K562 (cell line): ENCODE results near the gene METTL2B. TPM values are rescaled to one million over a fixed set of nuclear protein-coding genes. Genes with fewer than 3 reads are reported as not detected.

Experiments
- BCL6 ChIP-seq: fragments of 250-450 bp; sonication (Bioruptor Pico); IDR thresholded peaks from 2 replicates; pipeline ENCODE4 v1.4.0; 2020
- CHD2 ChIP-seq: IDR thresholded peaks from 2 replicates; pipeline ENCODE4 v1.6.1; 2011; ENCODE audit warnings: low read depth, low read length
- ELK3 ChIP-seq: fragments of 450-650 bp; formaldehyde crosslinking; IDR thresholded peaks from 2 replicates; pipeline ENCODE4 v1.4.0; 2020; ENCODE audit warnings: mild to moderate bottlenecking
- FOXK1 ChIP-seq: sonication (generic); formaldehyde crosslinking; IDR thresholded peaks from 2 replicates; pipeline ENCODE4 v1.8.0; 2022; ENCODE audit warnings: missing genetic modification reagents, mild to moderate bottlenecking, borderline replicate concordance
- GATA2 ChIP-seq: sonication (generic); formaldehyde crosslinking; IDR thresholded peaks from 2 replicates; pipeline ENCODE4 v1.4.0; 2020; ENCODE audit warnings: mild to moderate bottlenecking, missing genetic modification reagents
- HDAC8 ChIP-seq: fragments of 450-650 bp; IDR thresholded peaks from 2 replicates; pipeline ENCODE4 v1.6.1; 2016; ENCODE audit warnings: mild to moderate bottlenecking, missing genetic modification characterization, moderate library complexity, missing compliant biosample characterization
- NR2C2 ChIP-seq, 2 experiments: fragments of 200-800 bp in 1 of 2; sonication (Bioruptor generic) in 1 of 2; sonication (generic) in 1 of 2; formaldehyde crosslinking in 1 of 2; IDR thresholded peaks; 2 replicates each; pipeline versions ENCODE4 v1.6.1 to v1.8.0; 2016 to 2022; ENCODE audit warnings: mild to moderate bottlenecking in 1 of 2, missing compliant biosample characterization in 1 of 2, missing genetic modification characterization in 1 of 2, missing genetic modification reagents in 1 of 2
- POLR2A ChIP-seq: fragments of 450-650 bp; conservative IDR thresholded peaks from 2 replicates; pipeline ENCODE4 v1.6.1; 2016
- RAD21 ChIP-seq, 2 experiments: fragments of 250-450 bp in 1 of 2; fragments of 450-650 bp in 1 of 2; sonication (Bioruptor Pico) in 1 of 2; formaldehyde crosslinking in 1 of 2; IDR thresholded peaks in 1 of 2; conservative IDR thresholded peaks in 1 of 2; 2 replicates each; pipeline versions ENCODE4 v1.4.0 to v1.8.0; 2020 to 2022; ENCODE audit warnings: mild to moderate bottlenecking in 2 of 2, moderate library complexity in 1 of 2
- RBBP5 ChIP-seq: fragments of 200-600 bp; sonication (generic); IDR thresholded peaks from 2 replicates; pipeline ENCODE4 v1.6.1; 2012; ENCODE audit warnings: borderline replicate concordance, mild to moderate bottlenecking, low read length, control low read depth, inconsistent platforms; ENCODE audit not compliant: insufficient read depth, poor library complexity, severe bottlenecking
- RBFOX2 ChIP-seq: fragments of 200-400 bp; formaldehyde crosslinking; IDR thresholded peaks from 2 replicates; pipeline ENCODE4 v1.6.1; 2017; ENCODE audit warnings: low read depth, mild to moderate bottlenecking, low read length, moderate library complexity
- RBM17 ChIP-seq: fragments of 200-400 bp; formaldehyde crosslinking; IDR thresholded peaks from 2 replicates; pipeline ENCODE4 v1.6.1; 2017; ENCODE audit warnings: low read depth, mild to moderate bottlenecking, low read length, borderline replicate concordance
- RUNX1 ChIP-seq: sonication (generic); IDR thresholded peaks from 2 replicates; pipeline ENCODE4 v1.6.1; 2016; ENCODE audit warnings: antibody characterized with exemption, low read depth
- TEAD4 ChIP-seq, 2 experiments: sonication (generic) in 1 of 2; formaldehyde crosslinking in 1 of 2; IDR thresholded peaks; 2 replicates each; pipeline versions ENCODE4 v1.6.1 to v1.8.0; 2012 to 2022; ENCODE audit warnings: borderline replicate concordance in 1 of 2, inconsistent platforms in 1 of 2, low read length in 1 of 2, mild to moderate bottlenecking in 1 of 2, missing genetic modification reagents in 1 of 2
- ZNF175 ChIP-seq: fragments of 200-800 bp; sonication (Bioruptor generic); IDR thresholded peaks from 2 replicates; pipeline ENCODE4 v1.6.1; 2016; ENCODE audit warnings: low read depth, mild to moderate bottlenecking, missing genetic modification characterization, missing compliant biosample characterization
- ZNF408 ChIP-seq: fragments of 250-450 bp; sonication (Bioruptor Pico); IDR thresholded peaks from 2 replicates; pipeline ENCODE4 v1.4.0; 2020; ENCODE audit warnings: low read depth, mild to moderate bottlenecking, moderate library complexity
- ZNF518B ChIP-seq: fragments of 250-450 bp; sonication (Bioruptor Pico); IDR thresholded peaks from 2 replicates; pipeline ENCODE4 v1.5.0; 2021; ENCODE audit warnings: mild to moderate bottlenecking, moderate library complexity
- polyA plus RNA-seq, 8 experiments: library from polyadenylated mRNA; depleted of rRNA in 4 of 8; stranded (reverse) in 5 of 8; unstranded in 3 of 8; fragments of >200 nt; fragmentation: Nextera tagmentation in 2 of 8; fragmentation: Illumina TruSeq in 1 of 8; extraction: Ambion mirVana in 2 of 8; extraction: Trizol in 1 of 8; gene quantifications; 2 replicates each; pipeline versions ENCODE4 v1.2.1 to v1.2.3, GENCODE V29; 2011 to 2014; ENCODE audit warnings: inconsistent platforms in 1 of 8, missing spikeins in 1 of 8
- total RNA-seq, 7 experiments: library from RNA; depleted of rRNA in 6 of 7; stranded (reverse); fragments of >200 nt in 6 of 7; fragmentation: Illumina TruSeq in 2 of 7; extraction: Trizol in 2 of 7; gene quantifications; 2 replicates each; pipeline versions ENCODE4 v1.2.1 to v1.2.3, GENCODE V29; 2011 to 2021; ENCODE audit warnings: low replicate concordance in 1 of 7

The METTL2B gene
- total and polyA plus RNA-seq, 9 of the 15 experiments (the other 6 are each of a cell fraction or from before 2014, with no cell fraction given): 35.9 to 95.7 (median 79.2) TPM

- TF ChIP-seq ZNF408 (CRISPR knock-in tag): no peak
- TF ChIP-seq CHD2: no peak
- no peak for TF ChIP-seq BCL6 (CRISPR knock-in tag)
- TF ChIP-seq HDAC8 (tag): no peak
- TF ChIP-seq ELK3 (CRISPR knock-in tag): no peak
- TF ChIP-seq NR2C2 (CRISPR knock-in tag; IDR thresholded peaks at IDR 0.05): no peak
- no peak for TF ChIP-seq NR2C2 (tag; IDR thresholded peaks at IDR 0.05)
- TF ChIP-seq RBFOX2: no peak
- no peak for TF ChIP-seq TEAD4 (IDR thresholded peaks at IDR 0.05; ENCODE audit: low read length)
- TF ChIP-seq TEAD4 (CRISPR knock-in tag; IDR thresholded peaks at IDR 0.05; ENCODE audit: borderline replicate concordance): no peak
- TF ChIP-seq FOXK1 (CRISPR knock-in tag): no peak
- peak; percentile 20 for TF ChIP-seq RBBP5
- no peak for TF ChIP-seq RAD21 (CRISPR knock-in tag; conservative IDR thresholded peaks at IDR 0.05 in 1 of 2, IDR thresholded peaks at IDR 0.05 in 1 of 2)
- TF ChIP-seq RUNX1: no peak
- no peak for TF ChIP-seq RBM17
- TF ChIP-seq ZNF175 (CRISPR knock-in tag): no peak
- no peak for TF ChIP-seq ZNF518B (CRISPR knock-in tag)
- no peak for TF ChIP-seq POLR2A
- peak; percentile 40; the same call in 1 of the 2 replicates for TF ChIP-seq GATA2 (CRISPR knock-in tag)
Observed at GRCh38 chr7:128437426-128438332, 38.9 kb upstream of the METTL2B start (continued).
